OCI-LY7 (cell line): ENCODE data around the gene HOXC6.

Source experiments
- CTCF ChIP-seq: fragments of 200-600 bp; sonication (generic); conservative IDR thresholded peaks from 2 replicates; pipeline ENCODE4 v1.5.1; 2014; ENCODE audit warnings: mild to moderate bottlenecking, antibody characterized with exemption, low read length, moderate library complexity, mixed read lengths
- EZH2phosphoT487 ChIP-seq: fragments of 200-600 bp; sonication (generic); IDR thresholded peaks from 2 replicates; pipeline ENCODE4 v1.6.1; 2018; ENCODE audit warnings: low read depth, borderline replicate concordance, mild to moderate bottlenecking, mixed run types, antibody characterized with exemption, low read length, moderate library complexity, mixed read lengths

GRCh38 chr12:54008260-54008552 is 20.0 kb upstream of the HOXC6 start:
- TF ChIP-seq EZH2phosphoT487 = no peak
- no peak for TF ChIP-seq CTCF
